WTC11 (cell line): ENCODE measurements around the gene COL4A2.

Experiments used
- FOXP1 ChIP-seq: sonication (generic); formaldehyde crosslinking; IDR thresholded peaks from 2 replicates; pipeline ENCODE4 v1.8.0; 2022; ENCODE audit warnings: missing genetic modification reagents, mild to moderate bottlenecking, moderate library complexity, borderline replicate concordance
- JUN ChIP-seq: sonication (generic); formaldehyde crosslinking; IDR thresholded peaks from 2 replicates; pipeline ENCODE4 v1.8.0; 2023; ENCODE audit warnings: mild to moderate bottlenecking, missing genetic modification reagents
- NFE2L1 ChIP-seq: sonication (generic); formaldehyde crosslinking; IDR thresholded peaks from 2 replicates; pipeline ENCODE4 v1.8.1; 2023; ENCODE audit warnings: missing genetic modification reagents
- NFYB ChIP-seq: sonication (generic); formaldehyde crosslinking; conservative IDR thresholded peaks from 2 replicates; pipeline ENCODE4 v1.8.0; 2022; ENCODE audit warnings: low read depth, missing genetic modification reagents
- NR3C1 ChIP-seq: sonication (generic); formaldehyde crosslinking; conservative IDR thresholded peaks from 2 replicates; pipeline ENCODE4 v1.8.1; 2023; ENCODE audit warnings: low read depth, mild to moderate bottlenecking, missing genetic modification reagents
- TCF7 ChIP-seq: sonication (generic); formaldehyde crosslinking; IDR thresholded peaks from 2 replicates; pipeline ENCODE4 v1.8.0; 2022; ENCODE audit warnings: mild to moderate bottlenecking, low read depth, missing genetic modification reagents, moderate library complexity
- ZNF263 ChIP-seq: sonication (generic); formaldehyde crosslinking; IDR thresholded peaks from 2 replicates; pipeline ENCODE4 v1.8.1; 2022; ENCODE audit warnings: low read depth, mild to moderate bottlenecking, moderate library complexity, missing genetic modification reagents
- ZNF423 ChIP-seq: fragments of 250-450 bp; sonication (Bioruptor Pico); IDR thresholded peaks from 2 replicates; pipeline ENCODE4 v2.1.2; 2022; ENCODE audit warnings: mild to moderate bottlenecking, moderate library complexity
- TF ChIP-seq, protein P1 (sequence below): fragments of 200-600 bp; IDR thresholded peaks from 2 replicates; pipeline ENCODE4 v1.8.0; 2022; ENCODE audit warnings: antibody characterized with exemption
- TF ChIP-seq, protein P2 (sequence below): sonication (generic); formaldehyde crosslinking; IDR thresholded peaks from 2 replicates; pipeline ENCODE4 v1.8.1; 2023; ENCODE audit warnings: mild to moderate bottlenecking, missing genetic modification reagents, borderline replicate concordance

DNA sequence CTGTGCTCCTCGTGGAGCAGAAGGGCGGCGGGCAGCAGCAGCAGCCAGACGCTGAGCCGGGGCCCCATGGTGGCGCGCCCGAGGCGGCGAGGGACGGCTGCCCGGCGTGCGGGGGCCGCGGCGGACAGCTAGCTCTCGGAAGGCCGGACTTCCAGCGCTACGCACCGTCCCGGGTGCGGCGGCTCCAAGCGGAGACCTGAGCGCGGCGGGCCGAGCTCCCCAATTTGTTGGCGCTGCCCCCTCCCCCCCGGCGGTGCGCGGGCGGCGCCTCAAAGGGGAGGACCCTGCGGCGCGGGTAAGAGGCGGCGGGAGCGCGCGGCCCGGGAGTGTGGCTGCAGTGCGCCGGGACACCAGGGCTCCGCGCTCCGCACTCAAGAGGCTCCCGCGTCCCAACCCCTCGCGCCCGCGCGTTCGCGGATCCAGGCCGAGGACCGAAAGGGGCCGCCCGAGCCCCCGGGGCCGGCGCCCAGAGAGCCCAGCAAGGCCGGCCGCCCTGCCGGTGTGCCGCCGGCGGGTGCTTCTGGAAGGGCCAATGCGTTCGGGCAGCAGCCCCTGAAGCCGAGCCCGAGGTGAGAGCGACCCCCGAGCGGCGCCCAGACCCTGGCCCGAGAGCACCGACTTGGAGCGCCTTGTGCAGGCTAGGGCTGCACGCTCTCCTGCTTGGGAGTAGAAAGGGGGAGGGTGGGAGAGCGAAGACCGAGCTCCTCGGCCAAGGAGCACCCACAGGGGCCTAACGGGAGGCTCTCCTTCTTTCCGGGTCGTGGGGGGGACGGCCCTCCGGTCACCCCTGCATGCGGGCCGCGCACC lies at the start of gene COL4A2, which contains the start of gene COL4A1:
- TF ChIP-seq, protein P1, sequence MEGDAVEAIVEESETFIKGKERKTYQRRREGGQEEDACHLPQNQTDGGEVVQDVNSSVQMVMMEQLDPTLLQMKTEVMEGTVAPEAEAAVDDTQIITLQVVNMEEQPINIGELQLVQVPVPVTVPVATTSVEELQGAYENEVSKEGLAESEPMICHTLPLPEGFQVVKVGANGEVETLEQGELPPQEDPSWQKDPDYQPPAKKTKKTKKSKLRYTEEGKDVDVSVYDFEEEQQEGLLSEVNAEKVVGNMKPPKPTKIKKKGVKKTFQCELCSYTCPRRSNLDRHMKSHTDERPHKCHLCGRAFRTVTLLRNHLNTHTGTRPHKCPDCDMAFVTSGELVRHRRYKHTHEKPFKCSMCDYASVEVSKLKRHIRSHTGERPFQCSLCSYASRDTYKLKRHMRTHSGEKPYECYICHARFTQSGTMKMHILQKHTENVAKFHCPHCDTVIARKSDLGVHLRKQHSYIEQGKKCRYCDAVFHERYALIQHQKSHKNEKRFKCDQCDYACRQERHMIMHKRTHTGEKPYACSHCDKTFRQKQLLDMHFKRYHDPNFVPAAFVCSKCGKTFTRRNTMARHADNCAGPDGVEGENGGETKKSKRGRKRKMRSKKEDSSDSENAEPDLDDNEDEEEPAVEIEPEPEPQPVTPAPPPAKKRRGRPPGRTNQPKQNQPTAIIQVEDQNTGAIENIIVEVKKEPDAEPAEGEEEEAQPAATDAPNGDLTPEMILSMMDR, result no peak
- TF ChIP-seq NR3C1 (CRISPR knock-in tag), result no peak
- peak; percentile 30; the same call in 1 of the 2 replicates for TF ChIP-seq FOXP1 (CRISPR knock-in tag)
- no peak for TF ChIP-seq TCF7 (CRISPR knock-in tag)
- no peak; the same call in none of the 2 replicates for TF ChIP-seq ZNF263 (CRISPR knock-in tag)
- no peak for TF ChIP-seq NFE2L1 (CRISPR knock-in tag)
- TF ChIP-seq NFYB, result no peak
- no peak for TF ChIP-seq JUN (CRISPR knock-in tag)
- TF ChIP-seq, protein P2, sequence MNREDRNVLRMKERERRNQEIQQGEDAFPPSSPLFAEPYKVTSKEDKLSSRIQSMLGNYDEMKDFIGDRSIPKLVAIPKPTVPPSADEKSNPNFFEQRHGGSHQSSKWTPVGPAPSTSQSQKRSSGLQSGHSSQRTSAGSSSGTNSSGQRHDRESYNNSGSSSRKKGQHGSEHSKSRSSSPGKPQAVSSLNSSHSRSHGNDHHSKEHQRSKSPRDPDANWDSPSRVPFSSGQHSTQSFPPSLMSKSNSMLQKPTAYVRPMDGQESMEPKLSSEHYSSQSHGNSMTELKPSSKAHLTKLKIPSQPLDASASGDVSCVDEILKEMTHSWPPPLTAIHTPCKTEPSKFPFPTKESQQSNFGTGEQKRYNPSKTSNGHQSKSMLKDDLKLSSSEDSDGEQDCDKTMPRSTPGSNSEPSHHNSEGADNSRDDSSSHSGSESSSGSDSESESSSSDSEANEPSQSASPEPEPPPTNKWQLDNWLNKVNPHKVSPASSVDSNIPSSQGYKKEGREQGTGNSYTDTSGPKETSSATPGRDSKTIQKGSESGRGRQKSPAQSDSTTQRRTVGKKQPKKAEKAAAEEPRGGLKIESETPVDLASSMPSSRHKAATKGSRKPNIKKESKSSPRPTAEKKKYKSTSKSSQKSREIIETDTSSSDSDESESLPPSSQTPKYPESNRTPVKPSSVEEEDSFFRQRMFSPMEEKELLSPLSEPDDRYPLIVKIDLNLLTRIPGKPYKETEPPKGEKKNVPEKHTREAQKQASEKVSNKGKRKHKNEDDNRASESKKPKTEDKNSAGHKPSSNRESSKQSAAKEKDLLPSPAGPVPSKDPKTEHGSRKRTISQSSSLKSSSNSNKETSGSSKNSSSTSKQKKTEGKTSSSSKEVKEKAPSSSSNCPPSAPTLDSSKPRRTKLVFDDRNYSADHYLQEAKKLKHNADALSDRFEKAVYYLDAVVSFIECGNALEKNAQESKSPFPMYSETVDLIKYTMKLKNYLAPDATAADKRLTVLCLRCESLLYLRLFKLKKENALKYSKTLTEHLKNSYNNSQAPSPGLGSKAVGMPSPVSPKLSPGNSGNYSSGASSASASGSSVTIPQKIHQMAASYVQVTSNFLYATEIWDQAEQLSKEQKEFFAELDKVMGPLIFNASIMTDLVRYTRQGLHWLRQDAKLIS (CRISPR knock-in tag), result no peak
- TF ChIP-seq ZNF423 (CRISPR knock-in tag), result no peak
